CD4-positive, CD25-positive, alpha-beta regulatory T cell (primary cell): ENCODE results near the gene C8G. TPM values are rescaled to one million over a fixed set of nuclear protein-coding genes. Genes with fewer than 3 reads are reported as not detected.

ENCODE experiments used
- ATAC-seq, 2 donors: fragments of 150-1000 bp; cut with Tn5 transposase; one replicate each; pipeline ENCODE4 v1.10.0; 2021; ENCODE audit warnings: low read depth in 2 of 2, moderate number of reproducible peaks in 2 of 2, moderate library complexity in 1 of 2
- DNase-seq, 3 donors: peaks; one replicate each; pipeline versions ENCODE4 v3.0.0 to v3.0.0-alpha.2; 2012 to 2022; ENCODE audit warnings: mixed read lengths in 1 of 3
- H3K27ac ChIP-seq: one replicate; pipeline ENCODE4 v1.7.0; 2013; ENCODE audit warnings: mild to moderate bottlenecking, low read length; ENCODE audit not compliant: insufficient read depth, poor library complexity, severe bottlenecking
- H3K27me3 ChIP-seq: one replicate; pipeline ENCODE4 v1.7.0; 2013; ENCODE audit warnings: low read length; ENCODE audit not compliant: control insufficient read depth, insufficient read depth
- H3K36me3 ChIP-seq: one replicate; pipeline ENCODE4 v1.7.0; 2013; ENCODE audit warnings: mild to moderate bottlenecking, low read length, moderate library complexity; ENCODE audit not compliant: control insufficient read depth, insufficient read depth
- H3K4me1 ChIP-seq: 2 replicates; pipeline ENCODE4 v1.7.0; 2013; ENCODE audit warnings: mild to moderate bottlenecking, low read length; ENCODE audit not compliant: insufficient read depth, control insufficient read depth, poor library complexity, severe bottlenecking
- H3K4me3 ChIP-seq: one replicate; pipeline ENCODE4 v1.7.0; 2013; ENCODE audit warnings: low read depth, mild to moderate bottlenecking, low read length, moderate library complexity
- H3K9me3 ChIP-seq, 2 experiments: 1 replicate in 1 of 2; 2 replicates in 1 of 2; pipeline ENCODE4 v1.7.0; 2013; ENCODE audit warnings: low read length in 2 of 2, mild to moderate bottlenecking in 1 of 2, moderate library complexity in 1 of 2; ENCODE audit not compliant: control insufficient read depth in 2 of 2
- H3K27ac Mint-ChIP-seq, 3 donors: one replicate each; pipeline ENCODE4 v1.8.0; 2020 to 2022; ENCODE audit warnings: mild to moderate bottlenecking in 3 of 3, mixed read lengths in 3 of 3, moderate library complexity in 2 of 3
- H3K27me3 Mint-ChIP-seq: one replicate; pipeline ENCODE4 v1.8.0; 2022; ENCODE audit warnings: mild to moderate bottlenecking, mixed read lengths
- H3K36me3 Mint-ChIP-seq: one replicate; pipeline ENCODE4 v1.8.0; 2020; ENCODE audit warnings: mixed read lengths
- H3K4me1 Mint-ChIP-seq, 4 donors: one replicate each; pipeline ENCODE4 v1.8.0; 2020 to 2022; ENCODE audit warnings: mixed read lengths in 4 of 4, mild to moderate bottlenecking in 1 of 4
- H3K4me3 Mint-ChIP-seq, 4 donors: one replicate each; pipeline ENCODE4 v1.8.0; 2020 to 2022; ENCODE audit warnings: mild to moderate bottlenecking in 4 of 4, mixed read lengths in 4 of 4, moderate library complexity in 3 of 4
- H3K9me3 Mint-ChIP-seq, 7 donors: one replicate each; pipeline ENCODE4 v1.8.0; 2020 to 2022; ENCODE audit warnings: mixed read lengths in 7 of 7, mild to moderate bottlenecking in 3 of 7, moderate library complexity in 2 of 7
- polyA plus RNA-seq, 4 donors: library from polyadenylated mRNA; unstranded; fragments of 300-500 nt; fragmentation: Illumina TruSeq; gene quantifications; one replicate each; pipeline ENCODE4 v1.2.3, GENCODE V29; 2021
- total RNA-seq: library from RNA; stranded (reverse); gene quantifications from one replicate; pipeline ENCODE4 v1.2.3, GENCODE V29; 2022

Gene C8G
- total and polyA plus RNA-seq, 5 donors from 2014 or later: 0.96 to 1.1 TPM; not detected in 3

- no peak overlapping the region for H3K4me3 Mint-ChIP-seq
- H3K27me3 Mint-ChIP-seq: peaks cover 4% of the 10 kb centered on the region
- Histone ChIP-seq H3K4me1 (peaks cover 35% of the 10 kb centered on the region), H3K4me3 (no peak overlapping the region), H3K9me3 (no peaks in the 10 kb centered on the region), H3K27me3 (no peaks in the 10 kb centered on the region), H3K27ac (no peak overlapping the region), H3K36me3 (no peaks in the 10 kb centered on the region)
- ATAC-seq: no peak
- DNase-seq: no peak
- no peaks in the 10 kb centered on the region for H3K36me3 Mint-ChIP-seq
- H3K9me3 Mint-ChIP-seq: peaks cover 0 to 2% (median 0%) of the 10 kb centered on the region in 7 donors
- peak overlapping the region in 1 of 3 donors; percentile 77 for H3K27ac Mint-ChIP-seq
- peaks cover 0 to 9% (median 2%) of the 10 kb centered on the region in 4 donors for H3K4me1 Mint-ChIP-seq
These were observed 14.1 kb downstream of the C8G start for GRCh38 chr9:136958898-136959850.

DNA sequence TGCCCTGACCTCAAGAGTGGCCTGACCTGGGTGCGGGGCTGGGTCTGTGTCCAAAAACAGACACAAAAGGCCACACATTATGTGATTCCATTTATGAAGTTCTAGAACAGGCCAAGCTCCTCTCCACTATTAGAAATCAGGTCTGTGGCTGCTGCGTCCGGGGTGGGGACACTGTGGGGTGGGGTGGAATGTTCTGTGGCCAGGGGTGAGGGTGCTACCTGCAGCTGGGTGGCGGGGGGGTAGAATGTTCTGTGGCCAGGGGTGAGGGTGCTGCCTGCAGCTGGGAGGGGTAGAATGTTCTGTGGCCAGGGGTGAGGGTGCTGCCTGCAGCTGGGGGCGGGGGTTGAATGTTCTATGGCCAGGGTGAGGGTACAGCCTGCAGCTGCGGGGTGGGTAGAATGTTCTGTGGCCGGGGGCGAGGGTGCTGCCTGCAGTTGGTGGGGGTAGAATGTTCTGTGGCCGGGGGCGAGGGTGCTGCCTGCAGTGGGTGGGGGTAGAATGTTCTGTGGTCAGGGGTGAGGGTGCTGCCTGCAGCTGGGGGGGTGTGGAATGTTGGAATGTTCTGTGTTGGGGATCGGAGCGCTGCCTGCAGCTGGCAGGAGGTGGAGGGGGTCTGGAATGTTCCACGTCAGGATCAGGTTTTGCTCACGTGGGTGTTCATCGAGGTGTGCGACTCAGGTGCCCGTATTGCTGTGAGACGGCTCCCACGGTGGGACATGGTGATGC is 15.3 kb downstream of the C8G start:
- H3K27me3 Mint-ChIP-seq: peaks cover under 1% of the 10 kb centered on the region
- ATAC-seq: peak in 1 of 2 donors; percentile 45
- peaks cover 47% of the 10 kb centered on the region for H3K4me1 ChIP-seq
- H3K27ac Mint-ChIP-seq: peak overlapping the region in 2 of 3 donors; percentile 72 to 93
- no peaks in the 10 kb centered on the region for H3K27me3 ChIP-seq
- no peaks in the 10 kb centered on the region for H3K36me3 Mint-ChIP-seq
- peaks cover 0 to 14% (median 4%) of the 10 kb centered on the region in 4 donors for H3K4me1 Mint-ChIP-seq
- no peak overlapping the region for H3K4me3 ChIP-seq
- DNase-seq: peak in 1 of 3 donors; percentile 78
- H3K27ac ChIP-seq: peak overlapping the region; percentile 15
- no peaks in the 10 kb centered on the region for H3K9me3 ChIP-seq
- H3K4me3 Mint-ChIP-seq: peak overlapping the region in 3 of 4 donors; percentile 41 to 85 (median 63)
- peaks cover 0 to 2% (median 0%) of the 10 kb centered on the region in 7 donors for H3K9me3 Mint-ChIP-seq
- no peaks in the 10 kb centered on the region for H3K36me3 ChIP-seq

DNA sequence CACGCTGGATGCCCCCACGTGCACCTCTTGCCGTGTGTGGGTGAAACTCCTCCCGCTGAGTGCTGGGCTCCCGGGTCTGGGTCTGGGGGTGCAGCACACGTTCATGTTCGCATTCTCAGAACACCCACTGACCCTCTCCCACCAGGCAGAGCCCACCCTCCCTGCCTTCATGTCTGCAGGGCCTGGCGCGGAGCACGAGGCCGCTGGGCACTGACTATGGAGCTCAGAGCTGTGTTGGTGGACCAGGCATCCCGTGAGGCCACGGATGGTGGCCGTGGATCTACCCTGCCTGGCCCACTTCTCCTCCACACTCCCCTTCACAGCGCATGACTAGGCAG is 15.9 kb downstream of the C8G start:
- no peak overlapping the region for H3K4me3 ChIP-seq
- no peaks in the 10 kb centered on the region for H3K36me3 Mint-ChIP-seq
- H3K27me3 ChIP-seq: no peaks in the 10 kb centered on the region
- H3K36me3 ChIP-seq: no peaks in the 10 kb centered on the region
- peaks cover 0 to 19% (median 9%) of the 10 kb centered on the region in 4 donors for H3K4me1 Mint-ChIP-seq
- H3K9me3 ChIP-seq: no peaks in the 10 kb centered on the region
- DNase-seq (no peak), ATAC-seq (no peak)
- H3K27ac Mint-ChIP-seq: no peak overlapping the region
- H3K27me3 Mint-ChIP-seq: no peaks in the 10 kb centered on the region
- H3K9me3 Mint-ChIP-seq: peaks cover 0 to 2% (median 0%) of the 10 kb centered on the region in 7 donors
- H3K27ac ChIP-seq: no peak overlapping the region
- no peak overlapping the region for H3K4me3 Mint-ChIP-seq
- H3K4me1 ChIP-seq: peaks cover 52% of the 10 kb centered on the region

GRCh38 chr9:136961279-136962065 is 16.4 kb downstream of the C8G start:
- Mint-ChIP-seq H3K27ac (no peak overlapping the region), H3K27me3 (no peaks in the 10 kb centered on the region), H3K36me3 (no peaks in the 10 kb centered on the region), H3K4me1 (peaks cover 0 to 23% (median 12%) of the 10 kb centered on the region in 4 donors), H3K9me3 (peaks cover 0 to 2% (median 0%) of the 10 kb centered on the region in 7 donors), H3K4me3 (no peak overlapping the region)
- DNase-seq (no peak), ATAC-seq (no peak)
- Histone ChIP-seq H3K27ac (no peak overlapping the region), H3K9me3 (no peaks in the 10 kb centered on the region), H3K4me1 (peaks cover 58% of the 10 kb centered on the region), H3K4me3 (no peak overlapping the region), H3K27me3 (no peaks in the 10 kb centered on the region), H3K36me3 (no peaks in the 10 kb centered on the region)

- H3K9me3 Mint-ChIP-seq: no peaks in the 10 kb centered on the region
- Histone ChIP-seq H3K4me3 (no peak overlapping the region), H3K27ac (no peak overlapping the region), H3K27me3 (no peaks in the 10 kb centered on the region), H3K4me1 (peaks cover 59% of the 10 kb centered on the region), H3K36me3 (no peaks in the 10 kb centered on the region), H3K9me3 (no peaks in the 10 kb centered on the region)
- H3K4me1 Mint-ChIP-seq: peaks cover 0 to 25% (median 13%) of the 10 kb centered on the region in 4 donors
- no peak for ATAC-seq
- no peaks in the 10 kb centered on the region for H3K36me3 Mint-ChIP-seq
- H3K27ac Mint-ChIP-seq: peak overlapping the region in 1 of 3 donors; percentile 53
- H3K4me3 Mint-ChIP-seq: no peak overlapping the region
- H3K27me3 Mint-ChIP-seq: no peaks in the 10 kb centered on the region
- DNase-seq: no peak
These were observed 17.1 kb downstream of the C8G start for GRCh38 chr9:136962163-136962562.

DNA sequence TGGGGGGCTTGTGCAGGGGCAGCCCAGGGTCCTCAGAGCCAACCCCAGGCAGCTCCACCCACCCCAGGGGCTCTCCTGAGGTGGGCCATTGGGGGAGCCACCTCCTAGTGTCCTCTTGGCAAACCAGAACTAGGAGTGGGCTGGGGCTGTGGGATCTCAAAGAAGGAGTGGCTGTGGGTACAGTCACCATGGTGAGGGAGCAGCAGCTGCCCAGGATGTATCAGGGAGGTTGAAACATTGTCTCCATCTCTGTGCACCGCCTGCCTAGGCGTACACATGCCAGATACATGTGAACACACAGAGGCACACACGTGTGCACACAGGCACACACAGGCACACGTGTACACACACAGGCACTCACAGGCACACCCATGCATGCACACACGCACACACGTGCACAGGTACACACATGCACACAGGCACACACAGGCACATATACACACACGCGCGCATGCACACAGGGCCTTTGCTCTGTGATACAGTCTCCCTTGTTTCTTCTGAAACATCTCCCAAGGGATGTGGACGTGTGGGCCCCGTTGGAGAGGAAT is 17.7 kb downstream of the C8G start:
- DNase-seq (no peak), ATAC-seq (no peak)
- Histone ChIP-seq H3K9me3 (no peaks in the 10 kb centered on the region), H3K4me1 (peaks cover 59% of the 10 kb centered on the region), H3K36me3 (no peaks in the 10 kb centered on the region), H3K4me3 (no peak overlapping the region), H3K27me3 (no peaks in the 10 kb centered on the region), H3K27ac (no peak overlapping the region)
- Mint-ChIP-seq H3K36me3 (no peaks in the 10 kb centered on the region), H3K9me3 (no peaks in the 10 kb centered on the region), H3K27ac (peak overlapping the region in 2 of 3 donors; percentile 63 to 83), H3K4me1 (peaks cover 0 to 27% (median 13%) of the 10 kb centered on the region in 4 donors), H3K4me3 (peak overlapping the region in 1 of 4 donors; percentile 67), H3K27me3 (no peaks in the 10 kb centered on the region)

DNA sequence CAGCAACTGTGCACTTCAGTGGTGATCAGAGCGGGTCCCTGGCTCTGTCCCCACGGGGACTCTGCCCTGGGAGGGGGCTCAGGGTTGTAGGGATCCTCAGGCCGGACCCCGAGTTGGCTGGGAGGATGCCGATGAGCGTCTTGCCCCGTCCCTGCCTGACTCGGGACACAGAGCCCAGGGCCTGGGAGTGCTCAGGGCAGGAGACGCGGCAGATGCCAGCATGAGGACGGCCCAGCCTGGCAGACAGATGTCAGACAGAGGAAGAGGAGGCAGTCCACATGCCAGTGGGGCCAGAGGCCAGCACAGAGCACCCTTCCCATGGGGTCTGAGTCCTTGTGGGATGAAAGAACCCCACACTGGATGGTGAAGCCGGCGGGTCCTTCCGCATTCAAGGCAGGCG is 18.3 kb downstream of the C8G start:
- Mint-ChIP-seq H3K9me3 (no peaks in the 10 kb centered on the region), H3K4me1 (peaks cover 0 to 27% (median 13%) of the 10 kb centered on the region in 4 donors), H3K36me3 (no peaks in the 10 kb centered on the region), H3K27me3 (no peaks in the 10 kb centered on the region), H3K4me3 (peak overlapping the region in 1 of 4 donors; percentile 67), H3K27ac (no peak overlapping the region)
- H3K27me3 ChIP-seq: no peaks in the 10 kb centered on the region
- no peak overlapping the region for H3K4me3 ChIP-seq
- H3K4me1 ChIP-seq: peaks cover 59% of the 10 kb centered on the region
- H3K27ac ChIP-seq: no peak overlapping the region
- no peaks in the 10 kb centered on the region for H3K9me3 ChIP-seq
- no peak for ATAC-seq
- no peak for DNase-seq
- no peaks in the 10 kb centered on the region for H3K36me3 ChIP-seq
